ENCODE results near the gene GMCL2.
"Not testable (repeated sequence)": the region's sequence is repeated elsewhere in the genome, so short reads cannot be mapped to it uniquely, and the experiment has no call there.

The GMCL2 gene

GRCh38 chr5:178232920-178233429 lies 45.8 kb upstream of the GMCL2 start:
- TF ChIP-seq, protein P1, sequence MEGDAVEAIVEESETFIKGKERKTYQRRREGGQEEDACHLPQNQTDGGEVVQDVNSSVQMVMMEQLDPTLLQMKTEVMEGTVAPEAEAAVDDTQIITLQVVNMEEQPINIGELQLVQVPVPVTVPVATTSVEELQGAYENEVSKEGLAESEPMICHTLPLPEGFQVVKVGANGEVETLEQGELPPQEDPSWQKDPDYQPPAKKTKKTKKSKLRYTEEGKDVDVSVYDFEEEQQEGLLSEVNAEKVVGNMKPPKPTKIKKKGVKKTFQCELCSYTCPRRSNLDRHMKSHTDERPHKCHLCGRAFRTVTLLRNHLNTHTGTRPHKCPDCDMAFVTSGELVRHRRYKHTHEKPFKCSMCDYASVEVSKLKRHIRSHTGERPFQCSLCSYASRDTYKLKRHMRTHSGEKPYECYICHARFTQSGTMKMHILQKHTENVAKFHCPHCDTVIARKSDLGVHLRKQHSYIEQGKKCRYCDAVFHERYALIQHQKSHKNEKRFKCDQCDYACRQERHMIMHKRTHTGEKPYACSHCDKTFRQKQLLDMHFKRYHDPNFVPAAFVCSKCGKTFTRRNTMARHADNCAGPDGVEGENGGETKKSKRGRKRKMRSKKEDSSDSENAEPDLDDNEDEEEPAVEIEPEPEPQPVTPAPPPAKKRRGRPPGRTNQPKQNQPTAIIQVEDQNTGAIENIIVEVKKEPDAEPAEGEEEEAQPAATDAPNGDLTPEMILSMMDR (IDR thresholded peaks at IDR 0.05; ENCODE audit: insufficient read depth, low read depth, low read length, missing control alignments) = no peak
- peak overlapping the region; percentile 9 for H3K4me3 ChIP-seq (ENCODE audit: low read length)
- no peak for DNase-seq (ENCODE audit: low read depth)

DNA sequence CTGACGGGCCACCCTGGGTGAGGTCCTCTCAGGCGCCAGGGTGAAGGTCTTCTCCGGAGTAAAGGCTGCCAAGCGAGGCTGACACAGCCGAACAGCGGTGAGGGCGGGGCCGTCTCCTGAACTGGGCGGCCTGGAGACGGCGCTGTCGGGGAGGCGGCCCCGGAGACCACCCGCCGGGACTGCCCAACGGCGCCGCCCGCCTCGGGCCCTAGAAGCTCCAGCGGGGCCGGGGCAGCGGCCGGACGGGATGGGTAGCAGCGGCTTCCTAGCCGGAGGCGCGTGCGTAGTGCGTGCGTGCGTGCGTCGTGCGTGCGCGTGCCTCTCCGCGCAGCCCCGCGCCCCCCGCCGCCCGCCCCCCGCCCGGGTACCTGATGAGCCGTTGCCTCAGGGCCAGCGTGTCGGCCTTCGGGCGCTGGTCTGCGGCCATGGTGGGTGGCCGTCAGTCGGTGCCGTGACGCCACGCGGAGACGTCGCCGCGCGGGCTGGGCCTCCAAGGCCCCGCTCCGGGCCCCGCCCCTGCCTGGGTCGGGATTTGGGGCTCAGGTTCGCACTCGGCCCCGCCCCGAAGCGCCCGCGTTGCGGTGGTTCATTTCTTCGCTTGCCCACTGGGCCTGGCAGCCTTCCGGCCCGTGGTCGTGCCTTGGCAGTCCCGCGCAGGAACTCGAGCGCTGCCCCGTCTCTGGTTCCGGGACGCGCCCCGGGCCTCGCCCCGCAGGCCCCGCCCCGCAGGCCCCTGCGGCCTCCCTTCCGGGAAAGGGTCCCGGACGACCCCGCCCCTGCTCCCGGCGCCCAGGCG lies 45.2 kb upstream of the GMCL2 start, which contains the start of gene PHYKPL:
TSS of gene PHYKPL (minus strand) at position 679 of the 796 bp plus-strand sequence. CDS start at position 427, 252 bp downstream.
- peak; percentile 55 for DNase-seq (ENCODE audit: low read depth)
- H3K4me3 ChIP-seq (ENCODE audit: low read length) = peak within 1 kb of the TSS; percentile 72
- TF ChIP-seq, protein P1 (IDR thresholded peaks at IDR 0.05; ENCODE audit: insufficient read depth, low read depth, low read length, missing control alignments) = peak; percentile 11

- TF ChIP-seq, protein P1 (IDR thresholded peaks at IDR 0.05; ENCODE audit: insufficient read depth, low read depth, low read length, missing control alignments) = no peak
- H3K4me3 ChIP-seq (ENCODE audit: low read length) = peak overlapping the region; percentile 72
- no peak for DNase-seq (ENCODE audit: low read depth)
These were observed 44.5 kb upstream of the GMCL2 start for GRCh38 chr5:178231539-178232123.

- DNase-seq (ENCODE audit: low read depth) = no peak
These were observed 43.8 kb upstream of the GMCL2 start for GRCh38 chr5:178230879-178231538.

DNA sequence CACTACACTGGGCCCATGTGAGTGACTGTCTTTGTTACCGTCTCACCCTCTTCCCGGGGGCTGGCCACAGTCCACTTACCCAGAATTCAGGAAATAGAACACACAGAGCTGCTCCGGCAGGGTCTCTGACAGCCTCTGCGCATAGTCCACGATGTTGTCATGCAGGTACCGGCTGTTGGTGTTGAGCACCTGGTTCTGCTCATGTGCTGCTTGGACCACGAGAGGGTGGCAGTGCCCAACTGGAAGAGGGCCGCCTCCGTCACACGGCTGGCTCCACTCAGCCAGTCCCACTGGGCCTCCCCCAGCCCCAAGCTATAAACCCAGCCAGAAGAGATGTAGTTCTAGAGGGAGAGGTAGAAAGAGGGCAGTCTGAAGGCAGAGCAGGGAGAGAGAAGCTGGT lies 42.7 kb upstream of the GMCL2 start:
- DNase-seq (ENCODE audit: low read depth) = no peak
- TF ChIP-seq, protein P1 (IDR thresholded peaks at IDR 0.05; ENCODE audit: insufficient read depth, low read depth, low read length, missing control alignments) = no peak
- H3K4me3 ChIP-seq (ENCODE audit: low read length) = no peak overlapping the region

More at GRCh38 chr5:178230879-178231538, 43.8 kb upstream of the GMCL2 start:
- peak overlapping the region; percentile 72 for H3K4me3 ChIP-seq (ENCODE audit: low read length)
- TF ChIP-seq, protein P1 (IDR thresholded peaks at IDR 0.05; ENCODE audit: insufficient read depth, low read depth, low read length, missing control alignments) = no peak

- not testable (repeated sequence) for H3K4me3 ChIP-seq (ENCODE audit: low read length); DNase-seq (ENCODE audit: low read depth)
These were observed 41.9 kb upstream of the GMCL2 start for GRCh38 chr5:178229111-178229510.

GRCh38 chr5:178228609-178229008 lies 41.4 kb upstream of the GMCL2 start:
- no peak for DNase-seq (ENCODE audit: low read depth)
- no peak overlapping the region for H3K4me3 ChIP-seq (ENCODE audit: low read length)
- TF ChIP-seq, protein P1 (IDR thresholded peaks at IDR 0.05; ENCODE audit: insufficient read depth, low read depth, low read length, missing control alignments) = no peak

Data from epithelial cell of esophagus (primary cell).